GM19239 (cell line): Measurements from ENCODE around the gene DNAAF3.
"Not testable (repeated sequence)": the region's sequence is repeated elsewhere in the genome, so short reads cannot be mapped to it uniquely, and the experiment has no call there.

ENCODE experiments used
- DNase-seq: peaks from one replicate; pipeline ENCODE4 v3.0.0; 2011; ENCODE audit warnings: low spot score; ENCODE audit not compliant: insufficient read length
- FAIRE-seq: peaks from 2 replicates; lab custom pipeline; 2011; peaks lifted over from hg19 to GRCh38; lab: Jason Lieb, UNC

DNAAF3 gene

GRCh38 chr19:55157064-55157908 is 9.1 kb downstream of the DNAAF3 start, which contains the start of gene TNNI3:
Gene TNNI3 (minus strand): TSS chr19:55157732. CDS start chr19:55157589, 143 bp downstream.
- FAIRE-seq (no peak), DNase-seq (no peak)

GRCh38 chr19:55156202-55157063 is 10.0 kb downstream of the DNAAF3 start:
- no peak for FAIRE-seq

GRCh38 chr19:55155784-55156183 is 10.6 kb downstream of the DNAAF3 start:
- not testable (repeated sequence) for DNase-seq, FAIRE-seq

More at GRCh38 chr19:55156202-55157063, 10.0 kb downstream of the DNAAF3 start:
- DNase-seq: no peak

- DNase-seq: no peak
- no peak for FAIRE-seq
Measured at GRCh38 chr19:55153652-55154264, 12.7 kb downstream of the DNAAF3 start.

GRCh38 chr19:55152017-55152416 is 14.4 kb downstream of the DNAAF3 start:
- FAIRE-seq (no peak), DNase-seq (no peak)

GRCh38 chr19:55149078-55150003 is 17.1 kb downstream of the DNAAF3 start, which contains the start of gene TNNT1:
Gene TNNT1 (minus strand): TSS chr19:55149206. CDS start chr19:55147157, 2,049 bp downstream.
- DNase-seq (no peak), FAIRE-seq (no peak)

GRCh38 chr19:55147545-55148251 is 18.7 kb downstream of the DNAAF3 start:
- DNase-seq (no peak), FAIRE-seq (no peak)

- no peak for FAIRE-seq
- no peak for DNase-seq
Measured at GRCh38 chr19:55146705-55147273, 19.6 kb downstream of the DNAAF3 start.

- DNase-seq (no peak), FAIRE-seq (no peak)
Measured at GRCh38 chr19:55146078-55146704, 20.2 kb downstream of the DNAAF3 start.

- DNase-seq (no peak), FAIRE-seq (no peak)
Measured at GRCh38 chr19:55145232-55145631, 21.2 kb downstream of the DNAAF3 start.

- DNase-seq (no peak), FAIRE-seq (no peak)
Measured at GRCh38 chr19:55141696-55142095, 24.7 kb downstream of the DNAAF3 start.

GRCh38 chr19:55137915-55138314 is 28.5 kb downstream of the DNAAF3 start:
- FAIRE-seq (no peak), DNase-seq (no peak)

GRCh38 chr19:55136399-55137102 is 29.9 kb downstream of the DNAAF3 start:
- DNase-seq: no peak
- no peak for FAIRE-seq

GRCh38 chr19:55134736-55135135 is 31.7 kb downstream of the DNAAF3 start:
- DNase-seq (no peak), FAIRE-seq (no peak)

- DNase-seq (no peak), FAIRE-seq (no peak)
Measured at GRCh38 chr19:55133639-55134444, 32.6 kb downstream of the DNAAF3 start.

- DNase-seq (no peak), FAIRE-seq (no peak)
Measured at GRCh38 chr19:55132453-55133129, 33.8 kb downstream of the DNAAF3 start.
